ENCODE measurements around the gene BMERB1. TPM values are rescaled to one million over a fixed set of nuclear protein-coding genes. Genes with fewer than 3 reads are reported as not detected.
"Not testable (repeated sequence)": the region's sequence is repeated elsewhere in the genome, so short reads cannot be mapped to it uniquely, and the experiment has no call there.

Gene BMERB1
- total and polyA plus RNA-seq, 5 donors from 2014 or later: 2.2 to 4.2 (median 3.3) TPM

DNA sequence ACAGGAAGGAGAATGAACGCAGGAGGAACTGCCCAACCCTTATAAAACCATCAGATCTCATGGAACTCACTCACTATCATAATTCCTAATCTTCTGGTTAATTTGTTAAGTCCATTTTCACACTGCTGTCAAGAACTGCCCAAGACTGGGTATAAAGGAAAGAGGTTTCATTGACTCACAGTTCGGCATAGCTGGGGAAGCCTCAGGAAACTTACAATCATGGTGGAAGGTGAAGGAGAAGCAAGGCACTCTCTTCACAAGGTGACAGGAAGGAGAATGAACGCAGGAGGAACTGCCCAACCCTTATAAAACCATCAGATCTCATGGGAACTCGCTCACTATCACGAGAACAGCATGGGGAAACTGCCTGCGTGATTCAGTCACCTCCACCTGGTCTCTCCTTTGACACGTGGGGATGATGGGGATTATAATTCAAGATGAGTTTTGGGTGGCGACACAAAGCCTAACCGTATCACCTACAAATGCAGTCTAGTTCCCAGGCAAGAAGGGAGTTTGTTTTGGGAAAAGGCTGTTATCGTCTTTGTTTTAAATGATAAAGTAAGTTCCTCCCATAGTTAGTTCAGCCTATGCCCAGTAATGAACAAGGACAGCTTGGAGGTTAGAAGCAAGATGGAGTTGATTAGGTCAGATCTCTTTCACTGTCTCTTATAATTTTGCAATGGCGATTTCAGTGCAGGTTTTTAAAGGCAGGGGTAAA lies 139.7 kb downstream of the BMERB1 start:
- H3K4me1 ChIP-seq (ENCODE audit: control insufficient read depth, insufficient read depth, low read length, poor library complexity, severe bottlenecking); ATAC-seq (ENCODE audit: low read depth in 2 of 2); H3K27ac ChIP-seq (ENCODE audit: insufficient read depth, low read length, poor library complexity, severe bottlenecking); H3K4me3 ChIP-seq (ENCODE audit: low read depth, low read length); H3K27ac Mint-ChIP-seq; H3K27me3 ChIP-seq (ENCODE audit: control insufficient read depth, insufficient read depth, low read length); H3K4me3 Mint-ChIP-seq; DNase-seq; H3K9me3 ChIP-seq (ENCODE audit: control insufficient read depth in 2 of 2, low read length in 2 of 2); H3K4me1 Mint-ChIP-seq; H3K9me3 Mint-ChIP-seq; H3K27me3 Mint-ChIP-seq; H3K36me3 ChIP-seq (ENCODE audit: control insufficient read depth, insufficient read depth, low read length): not testable (repeated sequence)
- peaks cover 12% of the 10 kb centered on the region for H3K36me3 Mint-ChIP-seq

DNA sequence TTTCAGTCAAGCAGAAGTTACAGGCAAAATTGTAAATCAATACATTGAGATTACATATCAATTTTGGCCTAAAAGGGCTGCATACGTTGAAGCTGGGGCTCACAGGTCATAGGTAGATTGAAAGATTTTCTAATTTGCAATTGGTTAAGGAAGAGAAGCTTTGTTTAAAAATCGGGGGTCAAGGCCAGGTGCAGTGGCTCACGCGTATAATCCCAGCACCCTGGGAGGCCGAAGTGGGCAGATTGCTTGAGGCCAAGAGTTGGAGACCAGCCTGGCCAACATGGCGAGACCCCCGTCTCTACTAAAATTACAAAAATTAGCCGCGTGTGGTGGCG lies 140.2 kb downstream of the BMERB1 start:
- Histone ChIP-seq H3K27me3 (ENCODE audit: control insufficient read depth, insufficient read depth, low read length) (no peaks in the 10 kb centered on the region), H3K36me3 (ENCODE audit: control insufficient read depth, insufficient read depth, low read length) (no peaks in the 10 kb centered on the region), H3K4me3 (ENCODE audit: low read depth, low read length) (no peak overlapping the region), H3K4me1 (ENCODE audit: control insufficient read depth, insufficient read depth, low read length, poor library complexity, severe bottlenecking) (no peaks in the 10 kb centered on the region), H3K27ac (ENCODE audit: insufficient read depth, low read length, poor library complexity, severe bottlenecking) (no peak overlapping the region), H3K9me3 (ENCODE audit: control insufficient read depth in 2 of 2, low read length in 2 of 2) (no peaks in the 10 kb centered on the region)
- Mint-ChIP-seq H3K27ac (peak overlapping the region in 1 of 3 donors; percentile 47), H3K9me3 (peaks cover 0 to 1% (median 0%) of the 10 kb centered on the region in 7 donors), H3K4me1 (peaks cover 0 to 6% (median 1%) of the 10 kb centered on the region in 4 donors), H3K27me3 (no peaks in the 10 kb centered on the region), H3K4me3 (no peak overlapping the region), H3K36me3 (peaks cover 7% of the 10 kb centered on the region)
- no peak for DNase-seq
- no peak for ATAC-seq (ENCODE audit: low read depth in 2 of 2)

- no peaks in the 10 kb centered on the region for H3K27me3 ChIP-seq (ENCODE audit: control insufficient read depth, insufficient read depth, low read length)
- no peaks in the 10 kb centered on the region for H3K4me1 ChIP-seq (ENCODE audit: control insufficient read depth, insufficient read depth, low read length, poor library complexity, severe bottlenecking)
- H3K4me3 ChIP-seq (ENCODE audit: low read depth, low read length): no peak overlapping the region
- H3K4me1 Mint-ChIP-seq: peaks cover 0 to 6% (median 1%) of the 10 kb centered on the region in 4 donors
- no peaks in the 10 kb centered on the region for H3K9me3 ChIP-seq (ENCODE audit: control insufficient read depth in 2 of 2, low read length in 2 of 2)
- peak overlapping the region in 2 of 3 donors; percentile 13 to 38 for H3K27ac Mint-ChIP-seq
- no peak overlapping the region for H3K27ac ChIP-seq (ENCODE audit: insufficient read depth, low read length, poor library complexity, severe bottlenecking)
- no peaks in the 10 kb centered on the region for H3K27me3 Mint-ChIP-seq
- peaks cover 0 to 1% (median 0%) of the 10 kb centered on the region in 7 donors for H3K9me3 Mint-ChIP-seq
- H3K36me3 ChIP-seq (ENCODE audit: control insufficient read depth, insufficient read depth, low read length): no peaks in the 10 kb centered on the region
- H3K4me3 Mint-ChIP-seq: no peak overlapping the region
- ATAC-seq (ENCODE audit: low read depth in 2 of 2) (no peak), DNase-seq (no peak)
- H3K36me3 Mint-ChIP-seq: peaks cover 6% of the 10 kb centered on the region
Measured at GRCh38 chr16:15575293-15576049, 141.1 kb downstream of the BMERB1 start.

DNA sequence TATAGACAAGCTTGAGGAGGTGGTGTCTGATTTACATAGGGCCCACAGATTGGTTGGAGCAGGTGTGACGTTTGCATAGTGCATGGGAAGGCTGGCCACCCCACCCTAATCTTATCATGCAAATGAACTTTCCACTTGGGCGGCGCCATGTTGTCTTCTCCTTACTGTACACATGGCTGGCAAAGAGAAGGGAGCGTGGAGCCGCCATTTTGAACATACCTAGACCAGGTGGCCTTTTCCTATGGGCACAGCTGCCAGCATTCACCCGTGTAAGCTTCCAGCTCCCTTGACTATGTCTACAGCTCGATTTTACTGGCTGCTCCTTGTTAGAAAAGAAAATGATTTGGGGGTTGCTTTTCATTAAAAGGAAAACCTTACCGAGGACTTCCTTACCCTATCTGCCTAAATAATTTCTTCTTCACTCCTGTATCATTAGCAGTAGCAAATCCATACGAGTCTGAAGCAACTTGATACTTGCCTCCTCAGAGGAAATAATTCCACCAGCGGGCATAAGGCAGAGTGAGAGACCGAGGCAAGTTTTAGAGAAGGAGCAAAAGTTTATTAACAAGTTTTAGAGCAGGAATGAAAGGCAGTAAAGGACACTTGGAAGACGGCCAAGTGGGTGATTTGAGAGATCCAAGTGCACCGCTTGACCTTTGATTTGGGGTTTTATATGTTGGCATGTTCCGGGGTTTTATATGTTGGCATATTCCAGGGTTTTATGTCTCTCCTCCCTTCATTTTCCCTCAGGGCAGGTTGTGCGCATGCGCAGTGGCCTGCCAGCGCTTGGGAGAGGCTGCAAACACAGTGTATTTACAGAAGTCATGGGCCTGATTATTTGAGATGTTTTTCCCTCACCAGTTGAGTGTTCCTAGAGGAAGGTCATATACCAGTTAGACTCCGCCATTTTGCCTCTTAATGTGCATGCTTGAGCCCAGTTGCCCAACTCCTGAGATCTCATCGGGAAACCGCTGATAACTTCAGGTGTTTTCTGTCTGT lies 142.9 kb downstream of the BMERB1 start:
- no peak overlapping the region for H3K4me3 ChIP-seq (ENCODE audit: low read depth, low read length)
- no peaks in the 10 kb centered on the region for H3K27me3 ChIP-seq (ENCODE audit: control insufficient read depth, insufficient read depth, low read length)
- Mint-ChIP-seq H3K27ac (peak overlapping the region in 1 of 3 donors; percentile 1), H3K4me1 (peaks cover 0 to 9% (median 6%) of the 10 kb centered on the region in 4 donors), H3K9me3 (peaks cover 0 to 1% (median 0%) of the 10 kb centered on the region in 7 donors), H3K36me3 (peaks cover 10% of the 10 kb centered on the region), H3K27me3 (no peaks in the 10 kb centered on the region), H3K4me3 (no peak overlapping the region)
- ATAC-seq (ENCODE audit: low read depth in 2 of 2) (no peak), DNase-seq (no peak)
- H3K4me1 ChIP-seq (ENCODE audit: control insufficient read depth, insufficient read depth, low read length, poor library complexity, severe bottlenecking): no peaks in the 10 kb centered on the region
- no peak overlapping the region for H3K27ac ChIP-seq (ENCODE audit: insufficient read depth, low read length, poor library complexity, severe bottlenecking)
- H3K36me3 ChIP-seq (ENCODE audit: control insufficient read depth, insufficient read depth, low read length): no peaks in the 10 kb centered on the region
- H3K9me3 ChIP-seq (ENCODE audit: control insufficient read depth in 2 of 2, low read length in 2 of 2): no peaks in the 10 kb centered on the region

- H3K36me3 ChIP-seq (ENCODE audit: control insufficient read depth, insufficient read depth, low read length): no peaks in the 10 kb centered on the region
- H3K4me3 Mint-ChIP-seq: no peak overlapping the region
- no peaks in the 10 kb centered on the region for H3K27me3 Mint-ChIP-seq
- H3K36me3 Mint-ChIP-seq: peaks cover 10% of the 10 kb centered on the region
- no peaks in the 10 kb centered on the region for H3K9me3 ChIP-seq (ENCODE audit: control insufficient read depth in 2 of 2, low read length in 2 of 2)
- no peaks in the 10 kb centered on the region for H3K9me3 Mint-ChIP-seq
- H3K4me1 Mint-ChIP-seq: peaks cover 0 to 8% (median 6%) of the 10 kb centered on the region in 4 donors
- no peaks in the 10 kb centered on the region for H3K27me3 ChIP-seq (ENCODE audit: control insufficient read depth, insufficient read depth, low read length)
- no peaks in the 10 kb centered on the region for H3K4me1 ChIP-seq (ENCODE audit: control insufficient read depth, insufficient read depth, low read length, poor library complexity, severe bottlenecking)
- peak overlapping the region in 1 of 3 donors; percentile 5 for H3K27ac Mint-ChIP-seq
- H3K4me3 ChIP-seq (ENCODE audit: low read depth, low read length): no peak overlapping the region
- no peak overlapping the region for H3K27ac ChIP-seq (ENCODE audit: insufficient read depth, low read length, poor library complexity, severe bottlenecking)
- no peak for ATAC-seq (ENCODE audit: low read depth in 2 of 2)
- no peak for DNase-seq
Measured at GRCh38 chr16:15578824-15579223, 144.4 kb downstream of the BMERB1 start.

GRCh38 chr16:15581127-15581815 lies 146.9 kb downstream of the BMERB1 start:
- H3K4me1 Mint-ChIP-seq: peaks cover 4 to 11% (median 4%) of the 10 kb centered on the region in 4 donors
- H3K4me1 ChIP-seq (ENCODE audit: control insufficient read depth, insufficient read depth, low read length, poor library complexity, severe bottlenecking): no peaks in the 10 kb centered on the region
- H3K36me3 ChIP-seq (ENCODE audit: control insufficient read depth, insufficient read depth, low read length): no peaks in the 10 kb centered on the region
- DNase-seq: no peak
- H3K9me3 Mint-ChIP-seq: peaks cover 0 to 9% (median 1%) of the 10 kb centered on the region in 7 donors
- H3K4me3 ChIP-seq (ENCODE audit: low read depth, low read length): no peak overlapping the region
- no peaks in the 10 kb centered on the region for H3K27me3 ChIP-seq (ENCODE audit: control insufficient read depth, insufficient read depth, low read length)
- H3K36me3 Mint-ChIP-seq: peaks cover 17% of the 10 kb centered on the region
- peak overlapping the region in 1 of 3 donors; percentile 63 for H3K27ac Mint-ChIP-seq
- no peak overlapping the region for H3K4me3 Mint-ChIP-seq
- H3K27ac ChIP-seq (ENCODE audit: insufficient read depth, low read length, poor library complexity, severe bottlenecking): no peak overlapping the region
- no peak for ATAC-seq (ENCODE audit: low read depth in 2 of 2)
- H3K27me3 Mint-ChIP-seq: no peaks in the 10 kb centered on the region
- H3K9me3 ChIP-seq (ENCODE audit: control insufficient read depth in 2 of 2, low read length in 2 of 2): peaks cover 4 to 7% of the 10 kb centered on the region in 2 experiments

DNA sequence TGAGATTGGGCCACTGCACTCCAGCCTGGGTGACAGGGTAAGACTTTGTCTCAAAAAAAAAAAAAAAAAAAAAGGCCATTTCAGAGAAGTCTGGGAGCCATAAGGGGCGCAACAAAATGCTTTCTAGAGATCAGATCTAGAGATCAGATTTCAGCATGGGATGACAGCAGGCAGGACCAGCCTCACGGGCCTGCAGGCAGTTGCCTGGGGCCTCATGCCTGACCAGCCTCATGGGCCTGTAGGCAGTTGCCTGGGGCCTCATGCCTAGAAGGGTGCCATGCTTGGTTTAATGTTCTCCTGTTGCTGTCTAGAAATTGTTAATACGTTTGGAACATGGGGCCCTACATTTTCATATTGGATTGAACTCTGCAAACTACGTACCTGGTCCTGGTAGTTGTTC lies 149.1 kb downstream of the BMERB1 start:
- Mint-ChIP-seq H3K36me3 (peaks cover 24% of the 10 kb centered on the region), H3K4me3 (no peak overlapping the region), H3K27ac (peak overlapping the region in 1 of 3 donors; percentile 17), H3K9me3 (peaks cover 0 to 11% (median 1%) of the 10 kb centered on the region in 7 donors), H3K27me3 (no peaks in the 10 kb centered on the region), H3K4me1 (peaks cover 4 to 15% (median 7%) of the 10 kb centered on the region in 4 donors)
- Histone ChIP-seq H3K27ac (ENCODE audit: insufficient read depth, low read length, poor library complexity, severe bottlenecking) (no peak overlapping the region), H3K27me3 (ENCODE audit: control insufficient read depth, insufficient read depth, low read length) (no peaks in the 10 kb centered on the region), H3K36me3 (ENCODE audit: control insufficient read depth, insufficient read depth, low read length) (peaks cover 3% of the 10 kb centered on the region), H3K4me3 (ENCODE audit: low read depth, low read length) (no peak overlapping the region), H3K9me3 (ENCODE audit: control insufficient read depth in 2 of 2, low read length in 2 of 2) (peaks cover 7 to 10% of the 10 kb centered on the region in 2 experiments), H3K4me1 (ENCODE audit: control insufficient read depth, insufficient read depth, low read length, poor library complexity, severe bottlenecking) (no peaks in the 10 kb centered on the region)
- DNase-seq (no peak), ATAC-seq (ENCODE audit: low read depth in 2 of 2) (no peak)

Data from CD4-positive, CD25-positive, alpha-beta regulatory T cell (primary cell).